Brain microvascular endothelial cell (primary cell): ENCODE results near the gene DHX30.

ENCODE experiments used
- DNase-seq: peaks from one replicate; pipeline ENCODE4 v3.0.0-alpha.2; 2020
- H3K27ac ChIP-seq: fragments of 250-450 bp; sonication (Bioruptor Pico); 2 replicates; pipeline ENCODE4 v1.5.1; 2020; ENCODE audit warnings: mild to moderate bottlenecking, moderate library complexity
- H3K27me3 ChIP-seq: fragments of 250-450 bp; sonication (Bioruptor Pico); replicated peaks from 2 replicates; pipeline ENCODE4 v1.5.1; 2020; ENCODE audit warnings: mild to moderate bottlenecking
- H3K36me3 ChIP-seq: fragments of 250-450 bp; sonication (Bioruptor Pico); replicated peaks from 2 replicates; pipeline ENCODE4 v1.5.1; 2020; ENCODE audit warnings: mild to moderate bottlenecking
- H3K4me3 ChIP-seq: 2 replicates; pipeline ENCODE4 v1.5.1; 2011; ENCODE audit warnings: low read depth, mild to moderate bottlenecking, control low read depth, low read length, moderate library complexity
- in situ Hi-C: cut with HindIII; loops from 2 replicates; pipeline ENCODE4 v1.10.0; 2017; ENCODE audit warnings: low sequenced_read_pairs, low pct_ligation_motif_present
- TF ChIP-seq, protein P1 (sequence below): IDR thresholded peaks from 2 replicates; pipeline ENCODE4 v1.5.1; 2011; ENCODE audit warnings: low read depth, mild to moderate bottlenecking, moderate library complexity, low read length, control low read depth, inconsistent platforms; ENCODE audit errors: missing control alignments

The DHX30 gene

DNA sequence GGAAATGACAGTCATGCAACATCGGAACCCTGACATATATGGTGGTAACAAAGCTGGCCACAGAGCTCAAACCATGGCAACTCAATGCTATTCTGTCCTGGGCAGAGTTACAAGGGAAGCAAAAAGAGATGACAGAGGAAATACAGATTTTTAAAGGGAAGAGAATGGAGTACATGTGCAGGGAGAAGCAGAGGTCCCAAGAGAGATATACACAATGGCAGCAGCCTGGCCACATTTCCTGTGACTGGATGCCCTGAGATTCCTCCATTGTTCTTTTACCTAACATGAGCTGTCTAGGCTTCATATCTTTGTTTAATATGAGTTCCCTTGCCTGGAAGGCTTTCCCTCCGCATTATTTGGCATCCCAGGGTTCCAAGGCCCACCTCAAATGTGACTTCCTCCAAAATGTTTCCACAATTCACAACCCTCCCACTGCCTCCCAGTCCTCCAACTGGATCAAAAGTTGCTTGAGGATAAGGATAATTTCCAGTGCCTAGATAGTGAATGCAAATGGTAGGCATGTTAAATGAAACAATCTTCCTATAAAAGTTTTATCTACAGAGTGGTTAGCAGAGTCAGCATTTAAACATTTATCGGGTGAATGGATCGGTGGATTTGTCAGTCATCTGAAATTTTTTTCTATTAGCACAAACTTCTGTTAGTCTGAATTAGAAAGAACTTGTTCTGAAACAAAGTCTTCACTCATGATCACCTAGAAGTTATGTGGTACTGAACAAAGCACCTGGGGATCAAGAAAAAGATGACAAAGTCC is 86.2 kb downstream of the DHX30 start:
- Histone ChIP-seq H3K36me3 (peaks cover 41% of the 10 kb centered on the region), H3K27me3 (no peaks in the 10 kb centered on the region), H3K27ac (no peak overlapping the region), H3K4me3 (no peak overlapping the region)
- in situ Hi-C loops, result no loop called here
- TF ChIP-seq, protein P1, sequence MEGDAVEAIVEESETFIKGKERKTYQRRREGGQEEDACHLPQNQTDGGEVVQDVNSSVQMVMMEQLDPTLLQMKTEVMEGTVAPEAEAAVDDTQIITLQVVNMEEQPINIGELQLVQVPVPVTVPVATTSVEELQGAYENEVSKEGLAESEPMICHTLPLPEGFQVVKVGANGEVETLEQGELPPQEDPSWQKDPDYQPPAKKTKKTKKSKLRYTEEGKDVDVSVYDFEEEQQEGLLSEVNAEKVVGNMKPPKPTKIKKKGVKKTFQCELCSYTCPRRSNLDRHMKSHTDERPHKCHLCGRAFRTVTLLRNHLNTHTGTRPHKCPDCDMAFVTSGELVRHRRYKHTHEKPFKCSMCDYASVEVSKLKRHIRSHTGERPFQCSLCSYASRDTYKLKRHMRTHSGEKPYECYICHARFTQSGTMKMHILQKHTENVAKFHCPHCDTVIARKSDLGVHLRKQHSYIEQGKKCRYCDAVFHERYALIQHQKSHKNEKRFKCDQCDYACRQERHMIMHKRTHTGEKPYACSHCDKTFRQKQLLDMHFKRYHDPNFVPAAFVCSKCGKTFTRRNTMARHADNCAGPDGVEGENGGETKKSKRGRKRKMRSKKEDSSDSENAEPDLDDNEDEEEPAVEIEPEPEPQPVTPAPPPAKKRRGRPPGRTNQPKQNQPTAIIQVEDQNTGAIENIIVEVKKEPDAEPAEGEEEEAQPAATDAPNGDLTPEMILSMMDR, result no peak
- no peak for DNase-seq

DNA sequence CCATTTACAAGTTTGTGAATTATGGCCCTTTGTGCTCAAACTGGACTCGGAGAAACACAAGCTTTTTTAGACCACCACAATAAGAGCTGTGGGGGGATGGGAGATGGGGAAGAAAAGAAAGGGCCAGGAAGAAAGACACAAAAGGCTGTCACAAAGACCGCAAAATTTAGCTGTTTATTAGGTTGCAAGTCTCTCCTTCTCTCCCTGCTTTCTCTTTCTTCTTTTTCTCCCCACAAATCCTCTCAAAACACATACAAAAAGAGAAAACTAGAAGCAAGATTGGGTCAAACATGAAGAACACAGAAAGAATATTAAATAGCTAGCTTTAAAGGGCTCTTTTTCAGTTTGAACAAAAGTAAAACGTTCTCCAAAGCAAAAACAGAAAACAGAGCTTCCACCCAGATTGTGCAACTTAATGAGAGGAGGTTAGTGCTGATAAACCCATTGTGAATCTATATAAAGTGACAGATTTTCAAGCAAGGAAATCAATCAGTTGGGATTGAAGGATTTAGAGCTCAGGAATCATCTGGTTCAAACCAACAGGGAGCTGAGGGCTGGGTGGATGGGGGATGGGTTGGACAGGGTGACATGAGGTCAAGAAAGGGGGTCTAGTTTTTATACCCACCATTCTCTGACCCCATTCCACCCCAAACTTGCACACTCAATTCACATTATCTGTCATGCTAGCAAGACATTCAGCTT is 87.3 kb downstream of the DHX30 start:
- peaks cover 32% of the 10 kb centered on the region for H3K36me3 ChIP-seq
- H3K27ac ChIP-seq, result no peak overlapping the region
- no peaks in the 10 kb centered on the region for H3K27me3 ChIP-seq
- in situ Hi-C loops, result no loop called here
- no peak overlapping the region for H3K4me3 ChIP-seq
- TF ChIP-seq, protein P1, result no peak
- DNase-seq, result no peak

DNA sequence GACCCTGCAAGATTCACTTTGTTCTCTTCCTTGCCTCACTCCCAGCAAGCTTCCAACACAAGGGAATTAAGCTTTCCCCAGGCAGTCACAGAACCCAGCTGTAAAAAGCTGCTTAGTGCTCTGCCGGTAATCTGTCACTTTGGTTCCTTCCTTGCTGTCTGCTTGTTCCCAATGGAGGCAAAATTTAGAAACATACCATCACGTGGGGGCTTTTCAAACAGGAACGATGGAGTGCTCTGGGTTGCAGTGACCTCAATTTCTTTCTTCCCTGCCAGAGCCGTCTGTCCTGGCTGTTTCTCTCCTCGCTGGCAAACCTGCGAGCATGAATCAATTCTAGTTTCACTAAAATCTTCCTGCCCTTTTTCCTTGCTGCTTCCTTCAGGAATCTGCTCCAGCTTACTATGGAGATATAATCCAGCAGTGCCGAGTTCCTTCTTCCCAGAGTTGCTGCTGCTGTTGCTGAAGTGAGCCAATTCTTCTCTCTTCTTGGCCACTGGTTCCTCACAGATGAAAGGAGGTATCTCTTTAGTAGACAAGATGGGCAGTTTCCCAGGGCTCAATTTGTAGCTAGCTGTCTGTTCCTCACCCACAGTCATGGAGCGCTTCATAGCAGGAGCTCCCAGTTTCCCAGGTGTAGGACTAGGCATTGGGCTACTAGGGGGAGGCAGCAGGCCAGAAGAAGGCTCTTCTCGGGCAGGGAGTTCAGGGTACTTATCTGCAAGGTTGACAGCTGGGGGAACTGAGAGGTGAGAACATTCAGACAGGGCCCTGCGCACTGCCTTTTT is 88.1 kb downstream of the DHX30 start:
- Histone ChIP-seq H3K36me3 (peaks cover 34% of the 10 kb centered on the region), H3K4me3 (no peak overlapping the region), H3K27ac (no peak overlapping the region), H3K27me3 (no peaks in the 10 kb centered on the region)
- TF ChIP-seq, protein P1, result no peak
- in situ Hi-C loops, result no loop called here
- DNase-seq, result no peak

DNA sequence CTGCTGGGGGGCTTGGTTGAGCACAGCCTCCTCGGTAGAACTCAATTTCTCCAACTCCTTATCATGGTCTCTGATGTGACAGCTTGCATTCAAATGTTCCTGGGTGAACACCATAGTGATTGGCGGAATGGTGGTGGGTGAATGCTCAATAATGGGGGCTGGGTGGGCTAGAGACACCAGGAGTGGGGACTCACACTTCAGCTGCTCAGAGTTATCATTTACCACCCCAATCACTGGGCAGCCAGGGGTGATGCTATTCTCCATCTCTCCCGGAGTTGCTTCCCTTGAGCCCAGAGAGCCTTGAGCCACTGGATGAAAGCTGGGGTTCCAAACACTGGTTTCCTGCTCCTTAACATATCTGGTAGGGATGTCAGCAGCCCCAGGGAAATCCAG is 88.7 kb downstream of the DHX30 start:
- DNase-seq, result no peak
- in situ Hi-C loops, result no loop called here
- peaks cover 34% of the 10 kb centered on the region for H3K36me3 ChIP-seq
- H3K27me3 ChIP-seq, result no peaks in the 10 kb centered on the region
- H3K4me3 ChIP-seq, result no peak overlapping the region
- no peak overlapping the region for H3K27ac ChIP-seq
- TF ChIP-seq, protein P1, result no peak

DNA sequence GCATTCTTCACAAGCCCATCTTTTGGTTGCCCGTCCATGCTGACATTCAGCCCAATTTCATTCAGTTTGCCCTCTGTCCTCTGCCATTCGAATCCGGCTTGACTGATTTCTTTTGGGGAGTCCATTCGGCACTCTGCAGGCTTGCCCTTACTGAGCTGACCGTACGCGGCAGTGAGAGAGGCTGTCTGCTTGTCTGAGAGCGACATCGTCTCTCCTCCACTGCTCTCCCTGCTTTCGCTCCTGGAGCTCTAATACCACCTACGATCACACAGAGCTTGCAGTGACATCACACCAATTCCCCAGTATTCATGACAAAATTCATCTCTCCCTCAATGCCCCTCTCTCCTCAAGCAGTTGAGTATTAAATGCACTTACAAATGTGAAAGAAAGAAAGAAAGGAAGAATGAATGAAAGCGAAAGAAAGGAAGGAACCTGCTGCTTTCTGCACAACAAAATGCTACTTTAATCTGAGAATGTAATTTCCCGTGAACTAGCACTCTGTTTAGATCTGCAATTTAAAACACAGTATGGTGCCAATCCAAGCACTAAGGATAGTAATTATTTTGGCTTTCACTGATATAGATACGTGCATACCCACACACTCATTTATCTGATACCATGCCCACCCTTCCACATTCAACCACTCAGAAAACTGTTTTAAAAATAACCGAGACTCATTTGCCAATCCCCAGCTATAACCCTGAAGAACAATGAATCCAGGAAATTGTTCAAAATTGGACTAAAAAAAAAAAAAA is 89.5 kb downstream of the DHX30 start:
- no peak for DNase-seq
- in situ Hi-C loops, result no loop called here
- Histone ChIP-seq H3K27me3 (no peaks in the 10 kb centered on the region), H3K4me3 (no peak overlapping the region), H3K36me3 (peaks cover 35% of the 10 kb centered on the region), H3K27ac (no peak overlapping the region)
- TF ChIP-seq, protein P1, result no peak
